GM12878 (cell line): Measurements from ENCODE around the gene AMY2B. TPM values are rescaled to one million over a fixed set of nuclear protein-coding genes. Genes with fewer than 3 reads are reported as not detected.
"Not testable (repeated sequence)": the region's sequence is repeated elsewhere in the genome, so short reads cannot be mapped to it uniquely, and the experiment has no call there.

Experiments used
- ATAC-seq: fragments of 200-7000 bp; cut with Tn5 transposase; 3 replicates; pipeline ENCODE4 v1.9.1; 2020; ENCODE audit warnings: mild to moderate bottlenecking, moderate library complexity
- BruUV-seq: library from RNA; stranded (reverse); fragments of 400-500 nt; replicated peaks from 2 replicates; lab custom pipeline; 2021; lab: Mats Ljungman, UMichigan
- CTCF ChIA-PET: fragments of 300-600 bp; sonication (Branson Sonifier 250); formaldehyde crosslinking; extraction: SDS; loops from one replicate; lab custom pipeline; 2021; ENCODE audit warnings: inconsistent platforms; lab: Yijun Ruan, JAX
- POLR2A ChIA-PET: fragments of 350-600 bp; formaldehyde crosslinking; extraction: SDS; loops from one replicate; lab custom pipeline; 2021; ENCODE audit warnings: inconsistent platforms; lab: Charles Lee
- RAD21 ChIA-PET: fragments of 300-600 bp; sonication (Branson Sonifier 250); formaldehyde crosslinking; loops from one replicate; lab custom pipeline; 2023; ENCODE audit warnings: antibody characterized with exemption; ENCODE audit not compliant: unreplicated experiment; lab: Charles Lee
- SMC1A ChIA-PET: fragments of 300-600 bp; sonication (Branson Sonifier 250); formaldehyde crosslinking; loops from one replicate; lab custom pipeline; 2023; ENCODE audit not compliant: unreplicated experiment, uncharacterized antibody; lab: Charles Lee
- DNase-seq: peaks from one replicate; pipeline ENCODE4 v3.0.0-alpha.2; 2011; ENCODE audit warnings: low read depth, low spot score
- FAIRE-seq: peaks from 3 replicates; lab custom pipeline; 2011; peaks lifted over from hg19 to GRCh38; lab: Jason Lieb, UNC
- H2AFZ ChIP-seq: 2 replicates; pipeline ENCODE4 v1.6.0; 2011; ENCODE audit warnings: low read depth, low read length, control low read depth; ENCODE audit not compliant: control insufficient read depth
- H3K27ac ChIP-seq: 2 replicates; pipeline ENCODE4 v1.5.1; 2011; ENCODE audit warnings: control low read depth; ENCODE audit not compliant: control insufficient read depth, insufficient read depth
- H3K27me3 ChIP-seq, 2 experiments: replicated peaks in 1 of 2; 2 replicates each; pipeline versions ENCODE4 v1.6.0 to v1.6.1; 2011; ENCODE audit warnings: low read length in 1 of 2; ENCODE audit not compliant: control insufficient read depth in 2 of 2, insufficient read depth in 2 of 2
- H3K36me3 ChIP-seq, 2 experiments: 2 replicates each; pipeline ENCODE4 v1.5.1; 2011; ENCODE audit warnings: low read length in 1 of 2; ENCODE audit not compliant: control insufficient read depth in 2 of 2, insufficient read depth in 2 of 2
- H3K4me1 ChIP-seq: 2 replicates; pipeline ENCODE4 v1.6.1; 2011; ENCODE audit warnings: mild to moderate bottlenecking, low read length, moderate library complexity, mixed read lengths; ENCODE audit not compliant: control insufficient read depth, insufficient read depth
- H3K4me2 ChIP-seq: 2 replicates; pipeline ENCODE4 v1.6.0; 2011; ENCODE audit warnings: control low read depth; ENCODE audit not compliant: control insufficient read depth, insufficient read depth
- H3K4me3 ChIP-seq: fragments of 200-600 bp; sonication (generic); 2 replicates; pipeline ENCODE4 v1.5.1; 2016
- H3K79me2 ChIP-seq: 2 replicates; pipeline ENCODE4 v1.6.0; 2011; ENCODE audit warnings: low read length; ENCODE audit not compliant: control insufficient read depth, insufficient read depth
- H3K9ac ChIP-seq: 2 replicates; pipeline ENCODE4 v1.8.0; 2011; ENCODE audit warnings: low read length, control low read depth, mixed read lengths; ENCODE audit not compliant: control insufficient read depth, insufficient read depth
- H3K9me3 ChIP-seq: replicated peaks from 3 replicates; pipeline ENCODE4 v1.5.1; 2011; ENCODE audit warnings: mild to moderate bottlenecking, low read length; ENCODE audit not compliant: control insufficient read depth, insufficient read depth
- H4K20me1 ChIP-seq: 2 replicates; pipeline ENCODE4 v1.6.0; 2011; ENCODE audit not compliant: control insufficient read depth, insufficient read depth
- WGBS: methylation state at CpG from one replicate; pipeline ENCODE4 v1.1.6; 2016; ENCODE audit warnings: low lambda C conversion rate; ENCODE audit not compliant: insufficient replicate concordance, insufficient coverage; ENCODE audit errors: missing lambda C conversion rate; 5-methylcytosine and 5-hydroxymethylcytosine counted together
- in situ Hi-C: fragments of 300-500 bp; cut with MboI; formaldehyde crosslinking; loops from 9 replicates; pipeline ENCODE4 v1.14.3; 2018; ENCODE audit warnings: mixed read lengths
- intact Hi-C: fragments of 100-400 bp; cut with micrococcal nuclease; formaldehyde crosslinking; loops from one replicate; pipeline ENCODE4 v1.14.2; 2022; ENCODE audit not compliant: unreplicated experiment
- polyA plus RNA-seq, 11 experiments: library from polyadenylated mRNA; depleted of rRNA in 4 of 11; unstranded in 6 of 11; stranded (reverse) in 5 of 11; fragments of >200 nt; fragmentation: Nextera tagmentation in 4 of 11; fragmentation: Illumina TruSeq in 1 of 11; extraction: Ambion mirVana in 4 of 11; extraction: Trizol in 1 of 11; gene quantifications; 1 replicate in 1 of 11; 2 replicates in 10 of 11; pipeline versions ENCODE4 v1.2.1 to v1.2.3, GENCODE V29; 2011 to 2016; ENCODE audit warnings: inconsistent platforms in 2 of 11, missing spikeins in 2 of 11, low read depth in 1 of 11
- total RNA-seq, 4 experiments: library from RNA; depleted of rRNA in 3 of 4; stranded (reverse); fragments of >200 nt in 3 of 4; fragmentation: Illumina TruSeq in 1 of 4; extraction: Trizol in 1 of 4; gene quantifications; 2 replicates each; pipeline versions ENCODE4 v1.2.1 to v1.2.3, GENCODE V29; 2013 to 2021

AMY2B gene
- total and polyA plus RNA-seq, 10 of the 15 experiments (the other 5 are each of a cell fraction or from before 2014, with no cell fraction given) = 2.1 to 9.9 (median 4.8) TPM

- H3K27me3 ChIP-seq, POLR2A ChIA-PET, CTCF ChIA-PET, intact Hi-C loops, H3K36me3 ChIP-seq, DNase-seq, H3K9ac ChIP-seq, BruUV-seq, H3K79me2 ChIP-seq, H3K4me3 ChIP-seq, in situ Hi-C loops, H3K27ac ChIP-seq, H2AFZ ChIP-seq, RAD21 ChIA-PET, ATAC-seq, H4K20me1 ChIP-seq, H3K9me3 ChIP-seq, H3K4me2 ChIP-seq, SMC1A ChIA-PET, FAIRE-seq, H3K4me1 ChIP-seq: not testable (repeated sequence)
- WGBS = 41% methylated on average over 3 of the region's 3 CpGs
Measured at GRCh38 chr1:103616994-103617477, 45.6 kb downstream of the AMY2B start, which contains the start of gene AMY2A. AMY2A (plus strand) TSS chr1:103617427; CDS start chr1:103617441, 14 bp downstream.

GRCh38 chr1:103627436-103627835 is 56.0 kb downstream of the AMY2B start:
- CTCF ChIA-PET, H3K9me3 ChIP-seq, H3K27ac ChIP-seq, DNase-seq, in situ Hi-C loops, H3K79me2 ChIP-seq, H4K20me1 ChIP-seq, intact Hi-C loops, ATAC-seq, POLR2A ChIA-PET, H3K4me2 ChIP-seq, H2AFZ ChIP-seq, H3K36me3 ChIP-seq, SMC1A ChIA-PET, FAIRE-seq, H3K4me1 ChIP-seq, RAD21 ChIA-PET, H3K9ac ChIP-seq, H3K4me3 ChIP-seq, H3K27me3 ChIP-seq, BruUV-seq: not testable (repeated sequence)
- 47% methylated on average over 3 of the region's 4 CpGs for WGBS

Other genes starting within 250 kb of the AMY2B start
- 11.4 and 19.2 TPM in 2 replicates for gene RNPC3, start 45.9 kb upstream of the AMY2B start, total RNA-seq (2014; rRNA removed)
- 27.5 and 27.6 TPM in 2 replicates for gene RNPC3, start 45.9 kb upstream of the AMY2B start, total RNA-seq (2014; rRNA removed; fragmentation: Illumina TruSeq; extraction: Trizol)
- 18.9 TPM in 2 replicates for gene RNPC3, start 45.9 kb upstream of the AMY2B start, total RNA-seq (2021)
- 53.7 and 60.7 TPM in 2 replicates for gene RNPC3, start 45.9 kb upstream of the AMY2B start, polyA plus RNA-seq (2011; rRNA removed)
- 36.5 and 54.5 TPM in 2 replicates for gene RNPC3, start 45.9 kb upstream of the AMY2B start, polyA plus RNA-seq (2014; fragmentation: Illumina TruSeq; extraction: Trizol)
- 10 to 100 TPM; 19.1 to 21.8 TPM for gene RNPC3, start 45.9 kb upstream of the AMY2B start, polyA plus RNA-seq (2014; fragmentation: Nextera tagmentation; extraction: Ambion mirVana)
- 32.1 and 32.5 TPM in 2 replicates for gene RNPC3, start 45.9 kb upstream of the AMY2B start, polyA plus RNA-seq (2014; rRNA removed)
- gene RNPC3, start 45.9 kb upstream of the AMY2B start, polyA plus RNA-seq (2016; fragmentation: Nextera tagmentation; extraction: Ambion mirVana) = 10 to 100 TPM; 21.5 to 23.6 TPM
- not detected in 2 replicates for gene AMY2A, start 45.8 kb downstream of the AMY2B start, total RNA-seq (2014; rRNA removed)
- not detected in 2 replicates for gene AMY2A, start 45.8 kb downstream of the AMY2B start, total RNA-seq (2014; rRNA removed; fragmentation: Illumina TruSeq; extraction: Trizol)
- 0.35 TPM in 1 of 2 replicates, not detected in the other for gene AMY2A, start 45.8 kb downstream of the AMY2B start, total RNA-seq (2021)
- not detected in 2 replicates for gene AMY2A, start 45.8 kb downstream of the AMY2B start, polyA plus RNA-seq (2011; rRNA removed)
- not detected in 2 replicates for gene AMY2A, start 45.8 kb downstream of the AMY2B start, polyA plus RNA-seq (2014; fragmentation: Illumina TruSeq; extraction: Trizol)
- gene AMY2A, start 45.8 kb downstream of the AMY2B start, polyA plus RNA-seq (2014; fragmentation: Nextera tagmentation; extraction: Ambion mirVana) = not detected
- not detected in 2 replicates for gene AMY2A, start 45.8 kb downstream of the AMY2B start, polyA plus RNA-seq (2014; rRNA removed)
- gene AMY2A, start 45.8 kb downstream of the AMY2B start, polyA plus RNA-seq (2016; fragmentation: Nextera tagmentation; extraction: Ambion mirVana) = not detected
- gene AMY1A, start 84.2 kb downstream of the AMY2B start, total RNA-seq (2014; rRNA removed) = not detected in 2 replicates
- gene AMY1A, start 84.2 kb downstream of the AMY2B start, total RNA-seq (2014; rRNA removed; fragmentation: Illumina TruSeq; extraction: Trizol) = not detected in 2 replicates
- gene AMY1A, start 84.2 kb downstream of the AMY2B start, total RNA-seq (2021) = not detected in 2 replicates
- gene AMY1A, start 84.2 kb downstream of the AMY2B start, polyA plus RNA-seq (2011; rRNA removed) = not detected in 2 replicates
- not detected in 2 replicates for gene AMY1A, start 84.2 kb downstream of the AMY2B start, polyA plus RNA-seq (2014; fragmentation: Illumina TruSeq; extraction: Trizol)
- under 1 TPM in 1 of 2 experiments, not detected in 1; 0.08 TPM for gene AMY1A, start 84.2 kb downstream of the AMY2B start, polyA plus RNA-seq (2014; fragmentation: Nextera tagmentation; extraction: Ambion mirVana)
- not detected in 2 replicates for gene AMY1A, start 84.2 kb downstream of the AMY2B start, polyA plus RNA-seq (2014; rRNA removed)
- not detected for gene AMY1A, start 84.2 kb downstream of the AMY2B start, polyA plus RNA-seq (2016; fragmentation: Nextera tagmentation; extraction: Ambion mirVana)
- not detected in 2 replicates for gene AMY1B, start 124.6 kb downstream of the AMY2B start, total RNA-seq (2014; rRNA removed)
- gene AMY1B, start 124.6 kb downstream of the AMY2B start, total RNA-seq (2014; rRNA removed; fragmentation: Illumina TruSeq; extraction: Trizol) = not detected in 2 replicates
- not detected in 2 replicates for gene AMY1B, start 124.6 kb downstream of the AMY2B start, total RNA-seq (2021)
- not detected in 2 replicates for gene AMY1B, start 124.6 kb downstream of the AMY2B start, polyA plus RNA-seq (2011; rRNA removed)
- gene AMY1B, start 124.6 kb downstream of the AMY2B start, polyA plus RNA-seq (2014; fragmentation: Illumina TruSeq; extraction: Trizol) = 0.25 TPM in 1 of 2 replicates, not detected in the other
- under 1 TPM in 1 of 2 experiments, not detected in 1; 0.08 TPM for gene AMY1B, start 124.6 kb downstream of the AMY2B start, polyA plus RNA-seq (2014; fragmentation: Nextera tagmentation; extraction: Ambion mirVana)
- not detected in 2 replicates for gene AMY1B, start 124.6 kb downstream of the AMY2B start, polyA plus RNA-seq (2014; rRNA removed)
- gene AMY1B, start 124.6 kb downstream of the AMY2B start, polyA plus RNA-seq (2016; fragmentation: Nextera tagmentation; extraction: Ambion mirVana) = not detected
- gene AMY1C, start 178.3 kb downstream of the AMY2B start, total RNA-seq (2014; rRNA removed) = 0.06 and 0.22 TPM in 2 replicates
- not detected in 2 replicates for gene AMY1C, start 178.3 kb downstream of the AMY2B start, total RNA-seq (2014; rRNA removed; fragmentation: Illumina TruSeq; extraction: Trizol)
- gene AMY1C, start 178.3 kb downstream of the AMY2B start, total RNA-seq (2021) = not detected in 2 replicates
- not detected in 2 replicates for gene AMY1C, start 178.3 kb downstream of the AMY2B start, polyA plus RNA-seq (2011; rRNA removed)
- gene AMY1C, start 178.3 kb downstream of the AMY2B start, polyA plus RNA-seq (2014; fragmentation: Illumina TruSeq; extraction: Trizol) = 0.13 TPM in 1 of 2 replicates, not detected in the other
- gene AMY1C, start 178.3 kb downstream of the AMY2B start, polyA plus RNA-seq (2014; fragmentation: Nextera tagmentation; extraction: Ambion mirVana) = under 1 TPM in 1 of 2 experiments, not detected in 1; 0.07 TPM
- gene AMY1C, start 178.3 kb downstream of the AMY2B start, polyA plus RNA-seq (2014; rRNA removed) = 0.13 TPM in 1 of 2 replicates, not detected in the other
- gene AMY1C, start 178.3 kb downstream of the AMY2B start, polyA plus RNA-seq (2016; fragmentation: Nextera tagmentation; extraction: Ambion mirVana) = not detected